SK-N-SH treated with all-trans-retinoic acid at 6 μM for 48 hours (cell line): Measurements from ENCODE around the gene CDC42BPG.

Source experiments
- RARB ChIP-seq: fragments of 250-450 bp; sonication (Bioruptor Pico); IDR thresholded peaks from 2 replicates; pipeline ENCODE4 v1.8.0; 2021; ENCODE audit warnings: mild to moderate bottlenecking, moderate library complexity
- SNAI2 ChIP-seq: fragments of 250-450 bp; sonication (Bioruptor Pico); IDR thresholded peaks from 2 replicates; pipeline ENCODE4 v1.5.0; 2020; ENCODE audit warnings: mild to moderate bottlenecking, moderate library complexity
- ZC3H10 ChIP-seq: fragments of 250-450 bp; sonication (Bioruptor Pico); IDR thresholded peaks from 2 replicates; pipeline ENCODE4 v1.5.1; 2021; ENCODE audit warnings: mild to moderate bottlenecking, moderate library complexity
- ZFP30 ChIP-seq: fragments of 450-650 bp; formaldehyde crosslinking; IDR thresholded peaks from 2 replicates; pipeline ENCODE4 v1.5.0; 2022; ENCODE audit warnings: mild to moderate bottlenecking, moderate library complexity
- TF ChIP-seq, protein P1 (sequence below): fragments of 250-450 bp; sonication (Bioruptor Pico); IDR thresholded peaks from 2 replicates; pipeline ENCODE4 v1.8.0; 2020; ENCODE audit warnings: mild to moderate bottlenecking, moderate library complexity, borderline replicate concordance

DNA sequence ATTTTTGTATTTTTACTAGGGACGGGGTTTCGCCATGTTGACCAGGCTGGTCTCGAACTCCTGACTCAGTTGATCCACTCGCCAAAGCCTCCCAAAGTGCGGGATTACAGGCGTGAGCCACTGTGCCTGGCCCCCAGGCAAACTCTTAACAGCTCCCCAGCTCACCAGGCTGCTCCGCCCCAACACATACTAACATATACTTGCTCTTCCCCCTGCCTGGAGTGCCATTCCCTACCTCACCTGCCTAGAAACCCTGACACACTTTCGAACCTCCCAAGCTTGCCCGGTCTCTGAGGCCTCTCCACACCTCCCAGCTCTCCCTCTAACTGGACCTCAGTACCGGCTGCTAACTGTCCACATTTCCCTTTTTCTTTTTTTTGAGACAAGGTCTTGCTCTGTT lies 49.9 kb downstream of the CDC42BPG start:
- TF ChIP-seq ZC3H10 (CRISPR knock-in tag) (no peak), ZFP30 (CRISPR knock-in tag) (no peak), SNAI2 (CRISPR knock-in tag) (no peak), RARB (no peak)
- TF ChIP-seq, protein P1, sequence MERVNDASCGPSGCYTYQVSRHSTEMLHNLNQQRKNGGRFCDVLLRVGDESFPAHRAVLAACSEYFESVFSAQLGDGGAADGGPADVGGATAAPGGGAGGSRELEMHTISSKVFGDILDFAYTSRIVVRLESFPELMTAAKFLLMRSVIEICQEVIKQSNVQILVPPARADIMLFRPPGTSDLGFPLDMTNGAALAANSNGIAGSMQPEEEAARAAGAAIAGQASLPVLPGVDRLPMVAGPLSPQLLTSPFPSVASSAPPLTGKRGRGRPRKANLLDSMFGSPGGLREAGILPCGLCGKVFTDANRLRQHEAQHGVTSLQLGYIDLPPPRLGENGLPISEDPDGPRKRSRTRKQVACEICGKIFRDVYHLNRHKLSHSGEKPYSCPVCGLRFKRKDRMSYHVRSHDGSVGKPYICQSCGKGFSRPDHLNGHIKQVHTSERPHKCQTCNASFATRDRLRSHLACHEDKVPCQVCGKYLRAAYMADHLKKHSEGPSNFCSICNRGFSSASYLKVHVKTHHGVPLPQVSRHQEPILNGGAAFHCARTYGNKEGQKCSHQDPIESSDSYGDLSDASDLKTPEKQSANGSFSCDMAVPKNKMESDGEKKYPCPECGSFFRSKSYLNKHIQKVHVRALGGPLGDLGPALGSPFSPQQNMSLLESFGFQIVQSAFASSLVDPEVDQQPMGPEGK (CRISPR knock-in tag) = no peak
